Measurements from ENCODE around the gene CSRNP3. TPM values are rescaled to one million over a fixed set of nuclear protein-coding genes. Genes with fewer than 3 reads are reported as not detected.

Gene CSRNP3, protein sequence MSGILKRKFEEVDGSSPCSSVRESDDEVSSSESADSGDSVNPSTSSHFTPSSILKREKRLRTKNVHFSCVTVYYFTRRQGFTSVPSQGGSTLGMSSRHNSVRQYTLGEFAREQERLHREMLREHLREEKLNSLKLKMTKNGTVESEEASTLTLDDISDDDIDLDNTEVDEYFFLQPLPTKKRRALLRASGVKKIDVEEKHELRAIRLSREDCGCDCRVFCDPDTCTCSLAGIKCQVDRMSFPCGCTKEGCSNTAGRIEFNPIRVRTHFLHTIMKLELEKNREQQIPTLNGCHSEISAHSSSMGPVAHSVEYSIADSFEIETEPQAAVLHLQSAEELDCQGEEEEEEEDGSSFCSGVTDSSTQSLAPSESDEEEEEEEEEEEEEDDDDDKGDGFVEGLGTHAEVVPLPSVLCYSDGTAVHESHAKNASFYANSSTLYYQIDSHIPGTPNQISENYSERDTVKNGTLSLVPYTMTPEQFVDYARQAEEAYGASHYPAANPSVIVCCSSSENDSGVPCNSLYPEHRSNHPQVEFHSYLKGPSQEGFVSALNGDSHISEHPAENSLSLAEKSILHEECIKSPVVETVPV
- not detected in 5 replicates for total RNA-seq (2022; extraction: Qiagen RNA extraction)

DNA sequence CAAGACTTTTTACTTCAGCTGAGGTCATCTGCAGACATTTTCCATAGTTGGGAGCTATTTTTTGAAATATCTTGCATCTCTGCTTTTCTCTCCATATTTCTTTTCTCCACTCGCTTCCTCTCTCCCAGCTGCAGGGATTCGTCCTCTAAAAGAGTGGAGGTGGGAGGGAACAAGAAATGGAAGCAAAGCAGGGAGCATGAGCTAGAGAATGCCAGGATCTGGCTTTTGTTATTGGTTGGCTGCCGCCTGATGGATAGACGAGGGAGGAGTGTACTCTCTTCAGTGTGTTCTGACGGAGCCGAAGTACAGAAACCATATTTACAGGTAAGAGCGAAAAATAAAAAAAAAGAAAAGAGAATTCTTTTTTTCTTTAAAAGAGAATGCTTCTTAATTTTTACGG lies at the start of gene CSRNP3:
Gene CSRNP3, plus strand, starts transcription at position 282 of the 400 bp plus-strand sequence. CDS start 125,368 bp downstream, outside the sequence.

Other genes starting within 250 kb of the CSRNP3 start
- gene SCN2A, start 230.3 kb upstream of the CSRNP3 start, total RNA-seq (2022; extraction: Qiagen RNA extraction): 0.03 TPM in 1 of 5 replicates, not detected in the others